SK-N-SH (cell line): Measurements from ENCODE around the gene ZPBP2. TPM values are rescaled to one million over a fixed set of nuclear protein-coding genes. Genes with fewer than 3 reads are reported as not detected.
A peak's percentile ranks its signal among the peaks of the same experiment; 100 is the strongest.

Experiments used
- CTCF ChIA-PET: fragments of 300-600, 350-600 bp; formaldehyde crosslinking; extraction: SDS; loops from one replicate; lab custom pipeline; 2021; lab: Yijun Ruan, JAX
- POLR2A ChIA-PET: fragments of 350-600 bp; sonication (Branson Sonifier 250); formaldehyde crosslinking; extraction: SDS; loops from one replicate; lab custom pipeline; 2020; ENCODE audit warnings: antibody characterized with exemption, inconsistent platforms; lab: Yijun Ruan, JAX
- DNase-seq: peaks from one replicate; pipeline ENCODE4 v3.0.0; 2012
- H2AFZ ChIP-seq: fragments of 200-600 bp; sonication (generic); 2 replicates; pipeline ENCODE4 v1.8.1; 2016; ENCODE audit warnings: antibody characterized with exemption, mild to moderate bottlenecking, low read depth
- H3F3A ChIP-seq: fragments of 200-600 bp; sonication (generic); replicated peaks from 2 replicates; pipeline ENCODE3; 2016; ENCODE audit warnings: antibody characterized with exemption, mild to moderate bottlenecking; ENCODE audit not compliant: insufficient read depth
- H3K27ac ChIP-seq, 2 experiments: fragments of 200-500 bp in 1 of 2; fragments of 200-600 bp in 1 of 2; sonication (Bioruptor generic) in 1 of 2; sonication (generic), shearing (Covaris generic) in 1 of 2; 2 replicates each; pipeline versions ENCODE4 v1.5.1 to v1.6.1; 2014 to 2016; ENCODE audit warnings: low read depth in 2 of 2, inconsistent platforms in 1 of 2, low read length in 1 of 2, mild to moderate bottlenecking in 1 of 2, mixed read lengths in 1 of 2
- H3K27me3 ChIP-seq: fragments of 200-600 bp; sonication (generic), shearing (Covaris generic); 2 replicates; pipeline ENCODE4 v1.6.1; 2016; ENCODE audit warnings: mixed run types; ENCODE audit not compliant: insufficient read depth
- H3K36me3 ChIP-seq, 2 experiments: fragments of 200-500 bp in 1 of 2; fragments of 200-600 bp in 1 of 2; sonication (Bioruptor generic) in 1 of 2; sonication (generic) in 1 of 2; replicated peaks in 1 of 2; 2 replicates each; pipeline versions ENCODE3 to v1.5.1; 2014 to 2016; ENCODE audit warnings: low read length in 1 of 2, mild to moderate bottlenecking in 1 of 2; ENCODE audit not compliant: insufficient read depth in 2 of 2, control insufficient read depth in 1 of 2
- H3K4me1 ChIP-seq, 2 experiments: fragments of 200-500 bp in 1 of 2; fragments of 200-600 bp in 1 of 2; sonication (Bioruptor generic) in 1 of 2; sonication (generic), shearing (Covaris generic) in 1 of 2; 2 replicates each; pipeline versions ENCODE4 v1.5.1 to v1.6.1; 2014 to 2016; ENCODE audit warnings: low read depth in 1 of 2, low read length in 1 of 2, mixed run types in 1 of 2; ENCODE audit not compliant: insufficient read depth in 2 of 2, control insufficient read depth in 1 of 2
- H3K4me2 ChIP-seq: fragments of 200-600 bp; sonication (generic), shearing (Covaris generic); 2 replicates; pipeline ENCODE4 v1.6.1; 2017; ENCODE audit warnings: mixed run types
- H3K4me3 ChIP-seq, 2 experiments: fragments of 200-500 bp in 1 of 2; fragments of 200-600 bp in 1 of 2; sonication (Bioruptor generic) in 1 of 2; sonication (generic), shearing (Covaris generic) in 1 of 2; 2 replicates each; pipeline versions ENCODE4 v1.5.1 to v1.8.1; 2014 to 2016; ENCODE audit warnings: low read depth in 2 of 2, inconsistent platforms in 1 of 2, low read length in 1 of 2, mild to moderate bottlenecking in 1 of 2, mixed read lengths in 1 of 2, moderate library complexity in 1 of 2
- H3K79me2 ChIP-seq: fragments of 200-600 bp; sonication (generic); 2 replicates; pipeline ENCODE4 v1.8.1; 2017; ENCODE audit warnings: mild to moderate bottlenecking; ENCODE audit not compliant: insufficient read depth
- H3K9ac ChIP-seq: fragments of 200-600 bp; sonication (generic); 2 replicates; pipeline ENCODE4 v1.6.1; 2017; ENCODE audit warnings: mixed run types
- H3K9me2 ChIP-seq: fragments of 200-600 bp; sonication (generic); 2 replicates; pipeline ENCODE4 v1.6.1; 2017; ENCODE audit warnings: mixed run types
- H3K9me3 ChIP-seq: fragments of 200-600 bp; sonication (generic); 2 replicates; pipeline ENCODE4 v1.6.1; 2017; ENCODE audit warnings: mixed run types, mild to moderate bottlenecking, moderate library complexity
- H4K20me1 ChIP-seq: fragments of 200-600 bp; sonication (generic); 2 replicates; pipeline ENCODE4 v1.6.1; 2017; ENCODE audit warnings: mild to moderate bottlenecking, mixed run types; ENCODE audit not compliant: insufficient read depth
- CTCF ChIP-seq: fragments of 200-600 bp; sonication (generic); IDR thresholded peaks from 2 replicates; pipeline ENCODE4 v1.6.1; 2017; ENCODE audit warnings: antibody characterized with exemption, mild to moderate bottlenecking, moderate library complexity
- EZH2phosphoT487 ChIP-seq: fragments of 200-600 bp; sonication (generic); IDR thresholded peaks from 2 replicates; pipeline ENCODE4 v1.6.1; 2017; ENCODE audit warnings: low read depth, mixed run types, mild to moderate bottlenecking, antibody characterized with exemption, moderate library complexity, borderline replicate concordance
- FOSL2 ChIP-seq: IDR thresholded peaks from 2 replicates; pipeline ENCODE4 v1.4.0; 2012; ENCODE audit warnings: low read depth, mild to moderate bottlenecking, moderate library complexity, borderline replicate concordance
- FOXJ3 ChIP-seq: sonication (generic); formaldehyde crosslinking; IDR thresholded peaks from 2 replicates; pipeline ENCODE4 v1.5.1; 2020; ENCODE audit warnings: mild to moderate bottlenecking, missing genetic modification reagents
- GABPA ChIP-seq: IDR thresholded peaks from 2 replicates; pipeline ENCODE4 v1.4.0; 2012; ENCODE audit warnings: low read depth, mild to moderate bottlenecking
- GATA2 ChIP-seq: sonication (generic); formaldehyde crosslinking; IDR thresholded peaks from 2 replicates; pipeline ENCODE4 v1.5.0; 2020; ENCODE audit warnings: mild to moderate bottlenecking, missing genetic modification reagents
- MAX ChIP-seq: IDR thresholded peaks from 2 replicates; pipeline ENCODE4 v1.4.0; 2012; ENCODE audit warnings: low read depth
- MEF2A ChIP-seq: IDR thresholded peaks from 2 replicates; pipeline ENCODE4 v1.4.0; 2012; ENCODE audit warnings: low read depth, borderline replicate concordance
- NFIC ChIP-seq: IDR thresholded peaks from 2 replicates; pipeline ENCODE4 v1.4.0; 2012; ENCODE audit warnings: borderline replicate concordance
- POLR2AphosphoS5 ChIP-seq: IDR thresholded peaks from 2 replicates; pipeline ENCODE4 v1.6.1; 2012; ENCODE audit warnings: low read depth, low read length
- RAD21 ChIP-seq: IDR thresholded peaks from 2 replicates; pipeline ENCODE4 v1.6.1; 2012; ENCODE audit warnings: mild to moderate bottlenecking, low read length
- RCOR1 ChIP-seq: fragments of 150-350 bp; IDR thresholded peaks from 2 replicates; pipeline ENCODE4 v1.6.1; 2017; ENCODE audit warnings: antibody characterized with exemption, low read length
- RFX5 ChIP-seq: IDR thresholded peaks from 2 replicates; pipeline ENCODE4 v1.6.1; 2012; ENCODE audit warnings: mild to moderate bottlenecking, improper control_type of control experiment, low read length
- RXRA ChIP-seq: IDR thresholded peaks from 2 replicates; pipeline ENCODE4 v1.4.0; 2012; ENCODE audit warnings: low read depth, mild to moderate bottlenecking, borderline replicate concordance
- SIN3A ChIP-seq: IDR thresholded peaks from 2 replicates; pipeline ENCODE4 v1.6.1; 2012; ENCODE audit warnings: low read depth, mild to moderate bottlenecking, low read length, moderate library complexity, borderline replicate concordance
- TAF1 ChIP-seq: IDR thresholded peaks from 2 replicates; pipeline ENCODE4 v1.6.1; 2012; ENCODE audit warnings: low read depth, mild to moderate bottlenecking, low read length, moderate library complexity, borderline replicate concordance
- TCF12 ChIP-seq: IDR thresholded peaks from 2 replicates; pipeline ENCODE4 v1.4.0; 2012
- TEAD4 ChIP-seq: IDR thresholded peaks from 2 replicates; pipeline ENCODE4 v1.4.0; 2012; ENCODE audit warnings: mild to moderate bottlenecking, borderline replicate concordance; ENCODE audit not compliant: insufficient read depth
- USF1 ChIP-seq: IDR thresholded peaks from 2 replicates; pipeline ENCODE4 v1.4.0; 2012; ENCODE audit warnings: low read depth, borderline replicate concordance
- ZBTB33 ChIP-seq: IDR thresholded peaks from 2 replicates; pipeline ENCODE4 v1.4.0; 2012; ENCODE audit warnings: low read depth, borderline replicate concordance
- WGBS: methylation state at CpG from one replicate; pipeline ENCODE4 v1.1.6; 2017; ENCODE audit warnings: low lambda C conversion rate; 5-methylcytosine and 5-hydroxymethylcytosine counted together
- polyA plus RNA-seq, 3 experiments: library from polyadenylated mRNA; depleted of rRNA; stranded (reverse); fragments of >200 nt; gene quantifications; 2 replicates each; pipeline ENCODE4 v1.2.3, GENCODE V29; 2012

ZPBP2 gene
- polyA plus RNA-seq, 1 of the 3 experiments (the other 2 are of a cell fraction), result not detected

GRCh38 chr17:39818358-39819000 is 49.5 kb upstream of the ZPBP2 start:
- Histone ChIP-seq H4K20me1 (no peaks in the 10 kb centered on the region), H3K9ac (no peak overlapping the region), H3K9me3 (no peaks in the 10 kb centered on the region), H3K27ac (no peak overlapping the region), H3K4me2 (no peak overlapping the region), H3K4me3 (no peak overlapping the region), H3K4me1 (no peaks in the 10 kb centered on the region), H2AFZ (0 out of 2 replicates have a peak overlapping the region, but pooled peaks have one; percentile 63), H3K9me2 (no peaks in the 10 kb centered on the region), H3K27me3 (peaks cover 24% of the 10 kb centered on the region; the same call in 1 of the 2 replicates), H3F3A (no peaks in the 10 kb centered on the region), H3K79me2 (no peaks in the 10 kb centered on the region), H3K36me3 (no peaks in the 10 kb centered on the region)
- no peak for TF ChIP-seq NFIC
- TF ChIP-seq TAF1, result no peak
- TF ChIP-seq MAX, result no peak
- no peak for TF ChIP-seq MEF2A
- TF ChIP-seq TEAD4, result no peak
- no peak for TF ChIP-seq USF1
- no peak for TF ChIP-seq CTCF
- no peak for TF ChIP-seq POLR2AphosphoS5
- TF ChIP-seq GATA2 (CRISPR knock-in tag), result no peak
- no peak for TF ChIP-seq EZH2phosphoT487
- TF ChIP-seq RFX5, result no peak
- no peak for TF ChIP-seq RCOR1
- TF ChIP-seq FOXJ3 (CRISPR knock-in tag), result no peak
- WGBS, result 23% methylated on average over 9 of the region's 9 CpGs
- ChIA-PET POLR2A (no interaction called here), CTCF (no interaction called here)
- no peak for DNase-seq

GRCh38 chr17:39820541-39820940 is 47.5 kb upstream of the ZPBP2 start:
- CTCF ChIA-PET, result interaction anchor here (0.7 kb wide), 1 partner anchor 8 kb away, joined by 3 read pairs; no protein-coding TSS in a partner anchor
- TF ChIP-seq RXRA (no peak), ZBTB33 (no peak), GABPA (no peak), RAD21 (no peak), GATA2 (CRISPR knock-in tag) (no peak), TAF1 (no peak), FOSL2 (no peak), SIN3A (no peak), TCF12 (no peak), MAX (no peak)

More at GRCh38 chr17:39820541-39820940, 47.5 kb upstream of the ZPBP2 start:
- no peak for DNase-seq
- H3K79me2 ChIP-seq, result no peaks in the 10 kb centered on the region
- no peak overlapping the region for H3K4me3 ChIP-seq
- H2AFZ ChIP-seq, result no peak overlapping the region
- H3F3A ChIP-seq, result no peaks in the 10 kb centered on the region
- H3K9me2 ChIP-seq, result no peaks in the 10 kb centered on the region
- no peaks in the 10 kb centered on the region for H3K36me3 ChIP-seq
- no peaks in the 10 kb centered on the region for H3K9me3 ChIP-seq
- 0% methylated on average over 4 of the region's 4 CpGs for WGBS
- no peaks in the 10 kb centered on the region for H4K20me1 ChIP-seq
- H3K27ac ChIP-seq, result no peak overlapping the region
- H3K27me3 ChIP-seq, result peaks cover 7% of the 10 kb centered on the region; the same call in 1 of the 2 replicates
- H3K4me1 ChIP-seq, result no peaks in the 10 kb centered on the region
- H3K4me2 ChIP-seq, result no peak overlapping the region
- no peak overlapping the region for H3K9ac ChIP-seq
- POLR2A ChIA-PET, result no interaction called here
